ENCODE results near the gene KIAA1210.

DNA sequence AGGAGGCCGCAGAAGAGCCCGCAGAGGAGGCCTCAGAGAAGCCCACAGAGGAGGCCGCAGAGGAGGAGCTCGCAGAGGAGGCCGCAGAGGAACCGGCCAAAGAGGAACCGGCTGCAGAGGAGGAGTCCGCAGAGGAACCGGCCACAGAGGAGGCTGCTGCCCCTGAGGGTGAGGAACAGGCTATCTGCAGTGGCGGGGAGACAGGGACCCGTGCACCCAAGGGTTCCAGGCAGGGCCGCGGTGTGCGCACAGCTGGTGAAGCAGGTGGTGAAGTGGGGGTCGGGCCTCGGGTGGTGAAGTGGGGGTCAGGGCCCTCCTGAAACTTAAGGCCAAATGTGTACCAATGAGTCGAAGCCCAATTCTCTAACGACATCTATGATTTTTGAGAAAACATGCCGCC lies 53.7 kb downstream of the KIAA1210 start:
- TF ChIP-seq, protein P1, sequence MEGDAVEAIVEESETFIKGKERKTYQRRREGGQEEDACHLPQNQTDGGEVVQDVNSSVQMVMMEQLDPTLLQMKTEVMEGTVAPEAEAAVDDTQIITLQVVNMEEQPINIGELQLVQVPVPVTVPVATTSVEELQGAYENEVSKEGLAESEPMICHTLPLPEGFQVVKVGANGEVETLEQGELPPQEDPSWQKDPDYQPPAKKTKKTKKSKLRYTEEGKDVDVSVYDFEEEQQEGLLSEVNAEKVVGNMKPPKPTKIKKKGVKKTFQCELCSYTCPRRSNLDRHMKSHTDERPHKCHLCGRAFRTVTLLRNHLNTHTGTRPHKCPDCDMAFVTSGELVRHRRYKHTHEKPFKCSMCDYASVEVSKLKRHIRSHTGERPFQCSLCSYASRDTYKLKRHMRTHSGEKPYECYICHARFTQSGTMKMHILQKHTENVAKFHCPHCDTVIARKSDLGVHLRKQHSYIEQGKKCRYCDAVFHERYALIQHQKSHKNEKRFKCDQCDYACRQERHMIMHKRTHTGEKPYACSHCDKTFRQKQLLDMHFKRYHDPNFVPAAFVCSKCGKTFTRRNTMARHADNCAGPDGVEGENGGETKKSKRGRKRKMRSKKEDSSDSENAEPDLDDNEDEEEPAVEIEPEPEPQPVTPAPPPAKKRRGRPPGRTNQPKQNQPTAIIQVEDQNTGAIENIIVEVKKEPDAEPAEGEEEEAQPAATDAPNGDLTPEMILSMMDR (IDR thresholded peaks at IDR 0.05 in 4 of 5, conservative IDR thresholded peaks at IDR 0.05 in 1 of 5), result no peak
- no peak for TF ChIP-seq POLR2A (IDR thresholded peaks at IDR 0.05)

Measured in gastrocnemius medialis (tissue), 4 donors.